Upper lobe of right lung (tissue), 1 donor: Measurements from ENCODE around the gene FKBP10. TPM values are rescaled to one million over a fixed set of nuclear protein-coding genes. Genes with fewer than 3 reads are reported as not detected.

Experiments
- ATAC-seq: fragments of 200-7000 bp; cut with Tn5 transposase; one replicate; pipeline ENCODE4 v1.9.1; 2020; ENCODE audit warnings: mild to moderate bottlenecking, moderate library complexity
- DNase-seq: peaks from one replicate; pipeline ENCODE4 v3.0.0-alpha.2; 2020
- H3K27ac ChIP-seq: fragments of 200-600 bp; one replicate; pipeline ENCODE4 v1.8.0; 2022
- H3K27me3 ChIP-seq: fragments of 200-600 bp; one replicate; pipeline ENCODE4 v1.8.0; 2022; ENCODE audit warnings: mild to moderate bottlenecking
- H3K36me3 ChIP-seq: fragments of 200-600 bp; one replicate; pipeline ENCODE4 v1.8.0; 2022
- H3K4me1 ChIP-seq: fragments of 200-600 bp; one replicate; pipeline ENCODE4 v1.8.0; 2022
- H3K4me3 ChIP-seq: fragments of 200-600 bp; one replicate; pipeline ENCODE4 v1.8.0; 2022; ENCODE audit warnings: mild to moderate bottlenecking
- H3K9me3 ChIP-seq: fragments of 200-600 bp; one replicate; pipeline ENCODE4 v1.8.0; 2022
- CTCF ChIP-seq: fragments of 200-600 bp; IDR thresholded peaks from one replicate; pipeline ENCODE4 v1.8.0; 2022; ENCODE audit warnings: antibody characterized with exemption
- intact Hi-C: fragments of 100-400 bp; cut with DNase I; formaldehyde crosslinking; loops from one replicate; pipeline ENCODE4 v1.11.0; 2022
- total RNA-seq: library from RNA; stranded (reverse); fragmentation: NEBNext Ultra II Directional; extraction: Animal tissue kit (Norgen Biotek cat#: 25700); gene quantifications from one replicate; pipeline ENCODE4 v1.2.1, GENCODE V29; 2021
- donor health status: DM: no; HTN: yes; CAD: no; lungs with severe emphysema.

FKBP10 gene
- total RNA-seq, 1 donor from 2014 or later, result 34.5 TPM

- no peaks in the 10 kb centered on the region for H3K27me3 ChIP-seq
- no peak overlapping the region for H3K4me3 ChIP-seq
- peak; percentile 87 for ATAC-seq
- no peaks in the 10 kb centered on the region for H3K9me3 ChIP-seq
- TF ChIP-seq CTCF, result peak; percentile 98
- peaks cover 10% of the 10 kb centered on the region for H3K4me1 ChIP-seq
- DNase-seq, result peak; percentile 89
- peak overlapping the region; percentile 18 for H3K27ac ChIP-seq
- no peaks in the 10 kb centered on the region for H3K36me3 ChIP-seq
- intact Hi-C loops, result loop anchor here (2.0 kb wide), 1 partner anchor 63 kb away; no protein-coding TSS in a partner anchor
Measured at GRCh38 chr17:41801374-41802271, 11.2 kb upstream of the FKBP10 start.

GRCh38 chr17:41803049-41804020 lies 9.5 kb upstream of the FKBP10 start:
- no peaks in the 10 kb centered on the region for H3K9me3 ChIP-seq
- no peak overlapping the region for H3K27ac ChIP-seq
- H3K4me3 ChIP-seq, result no peak overlapping the region
- no peaks in the 10 kb centered on the region for H3K27me3 ChIP-seq
- intact Hi-C loops, result no loop called here
- TF ChIP-seq CTCF, result no peak
- peaks cover 10% of the 10 kb centered on the region for H3K4me1 ChIP-seq
- DNase-seq (no peak), ATAC-seq (no peak)
- no peaks in the 10 kb centered on the region for H3K36me3 ChIP-seq

- DNase-seq (no peak), ATAC-seq (no peak)
- intact Hi-C loops, result no loop called here
- Histone ChIP-seq H3K9me3 (no peaks in the 10 kb centered on the region), H3K27me3 (no peaks in the 10 kb centered on the region), H3K4me3 (no peak overlapping the region), H3K36me3 (no peaks in the 10 kb centered on the region), H3K27ac (no peak overlapping the region), H3K4me1 (peaks cover 14% of the 10 kb centered on the region)
- TF ChIP-seq CTCF, result no peak
Measured at GRCh38 chr17:41806685-41807445, 5.9 kb upstream of the FKBP10 start.

- DNase-seq, result peak; percentile 71
- ATAC-seq, result peak; percentile 50
- H3K27me3 ChIP-seq, result no peaks in the 10 kb centered on the region
- H3K9me3 ChIP-seq, result no peaks in the 10 kb centered on the region
- no peak for TF ChIP-seq CTCF
- peak overlapping the region; percentile 69 for H3K4me3 ChIP-seq
- H3K4me1 ChIP-seq, result peaks cover 25% of the 10 kb centered on the region
- H3K27ac ChIP-seq, result peak overlapping the region; percentile 72
- intact Hi-C loops, result no loop called here
- H3K36me3 ChIP-seq, result no peaks in the 10 kb centered on the region
Measured at GRCh38 chr17:41810659-41811548, 1.9 kb upstream of the FKBP10 start.
